WI38 (cell line): ENCODE measurements around the gene RTL10.

Source experiments
- H3K4me3 ChIP-seq: 2 replicates; pipeline ENCODE4 v1.5.1; 2011; ENCODE audit warnings: low read depth, mild to moderate bottlenecking, control low read depth, low read length
- CTCF ChIP-seq: IDR thresholded peaks from 2 replicates; pipeline ENCODE4 v1.5.1; 2012; ENCODE audit warnings: low read depth, mild to moderate bottlenecking, control low read depth, low read length

Gene RTL10

GRCh38 chr22:19900707-19901436 is 46.2 kb upstream of the RTL10 start:
- no peak overlapping the region for H3K4me3 ChIP-seq
- no peak for TF ChIP-seq CTCF

- TF ChIP-seq CTCF: no peak
- H3K4me3 ChIP-seq: no peak overlapping the region
These were observed 44.3 kb upstream of the RTL10 start for GRCh38 chr22:19898831-19899567.

GRCh38 chr22:19898145-19898544 is 43.5 kb upstream of the RTL10 start:
- TF ChIP-seq CTCF: no peak
- H3K4me3 ChIP-seq: no peak overlapping the region

GRCh38 chr22:19897726-19898125 is 43.1 kb upstream of the RTL10 start:
- H3K4me3 ChIP-seq: no peak overlapping the region
- TF ChIP-seq CTCF: no peak

- TF ChIP-seq CTCF: no peak
- H3K4me3 ChIP-seq: no peak overlapping the region
These were observed 42.1 kb upstream of the RTL10 start for GRCh38 chr22:19896665-19897355.

GRCh38 chr22:19895160-19895849 is 40.6 kb upstream of the RTL10 start:
- H3K4me3 ChIP-seq: no peak overlapping the region
- no peak for TF ChIP-seq CTCF
